Testis (tissue), 2 donors: Measurements from ENCODE around the gene PTPRT.

ENCODE experiments used
- POLR2A ChIP-seq: fragments of 450-650 bp; IDR thresholded peaks from one replicate; pipeline ENCODE4 v1.6.1; 2017; ENCODE audit warnings: antibody characterized with exemption, mild to moderate bottlenecking, moderate library complexity
- TF ChIP-seq, protein P1 (sequence below), 3 experiments: fragments of 450-650 bp in 2 of 3; fragments of 200-600 bp in 1 of 3; sonication (generic) in 1 of 3; IDR thresholded peaks; one replicate each; pipeline ENCODE4 v1.5.1; 2016 to 2019; ENCODE audit warnings: antibody characterized with exemption in 3 of 3, mild to moderate bottlenecking in 2 of 3, moderate library complexity in 1 of 3

DNA sequence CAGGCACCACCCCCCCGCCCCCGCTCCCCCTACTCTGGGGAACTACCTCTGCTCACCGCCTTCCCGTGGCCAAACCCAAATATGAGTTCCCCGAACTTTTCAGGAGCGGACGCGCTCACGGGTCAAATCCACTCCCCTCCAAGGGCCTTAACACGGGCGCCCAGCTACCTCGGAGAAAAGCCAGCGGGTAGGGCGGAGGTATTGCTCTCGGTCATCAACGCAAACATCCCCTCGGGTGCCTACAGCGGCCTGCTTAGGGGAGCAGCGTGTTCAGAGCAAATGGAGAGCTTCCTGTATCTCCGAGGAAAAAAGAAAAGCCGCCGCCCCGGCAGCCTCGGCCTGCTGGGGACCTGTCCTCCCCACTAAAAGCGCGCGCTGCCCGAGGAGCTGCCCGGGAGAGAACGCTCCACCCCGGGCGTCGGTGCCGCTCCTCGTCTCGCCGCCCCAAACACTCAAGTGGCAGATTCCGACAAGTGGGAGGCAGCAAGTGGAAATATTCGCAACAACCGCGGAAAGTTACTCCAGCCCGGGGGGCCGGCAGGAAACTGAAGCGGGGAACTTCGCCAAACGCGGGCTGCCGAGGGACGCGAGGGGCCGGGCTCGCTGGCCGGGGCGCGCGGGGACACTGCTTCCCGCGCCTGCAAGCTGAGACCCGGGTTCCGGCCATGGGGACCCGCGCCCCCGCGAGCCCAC is 699 bp downstream of the PTPRT start:
- TF ChIP-seq, protein P1, sequence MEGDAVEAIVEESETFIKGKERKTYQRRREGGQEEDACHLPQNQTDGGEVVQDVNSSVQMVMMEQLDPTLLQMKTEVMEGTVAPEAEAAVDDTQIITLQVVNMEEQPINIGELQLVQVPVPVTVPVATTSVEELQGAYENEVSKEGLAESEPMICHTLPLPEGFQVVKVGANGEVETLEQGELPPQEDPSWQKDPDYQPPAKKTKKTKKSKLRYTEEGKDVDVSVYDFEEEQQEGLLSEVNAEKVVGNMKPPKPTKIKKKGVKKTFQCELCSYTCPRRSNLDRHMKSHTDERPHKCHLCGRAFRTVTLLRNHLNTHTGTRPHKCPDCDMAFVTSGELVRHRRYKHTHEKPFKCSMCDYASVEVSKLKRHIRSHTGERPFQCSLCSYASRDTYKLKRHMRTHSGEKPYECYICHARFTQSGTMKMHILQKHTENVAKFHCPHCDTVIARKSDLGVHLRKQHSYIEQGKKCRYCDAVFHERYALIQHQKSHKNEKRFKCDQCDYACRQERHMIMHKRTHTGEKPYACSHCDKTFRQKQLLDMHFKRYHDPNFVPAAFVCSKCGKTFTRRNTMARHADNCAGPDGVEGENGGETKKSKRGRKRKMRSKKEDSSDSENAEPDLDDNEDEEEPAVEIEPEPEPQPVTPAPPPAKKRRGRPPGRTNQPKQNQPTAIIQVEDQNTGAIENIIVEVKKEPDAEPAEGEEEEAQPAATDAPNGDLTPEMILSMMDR (IDR thresholded peaks at IDR 0.05), result no peak
- TF ChIP-seq POLR2A, result no peak
